Liver (tissue), 3 donors: ENCODE measurements around the gene PRSS16.

ENCODE experiments used
- ATF3 ChIP-seq: IDR thresholded peaks from 2 replicates; pipeline ENCODE4 v1.6.1; 2016; ENCODE audit warnings: antibody characterized with exemption
- CTCF ChIP-seq: fragments of 150-350 bp; IDR thresholded peaks from 2 replicates; pipeline ENCODE4 v1.5.1; 2017; ENCODE audit warnings: improper control_type of control experiment, low read depth, low read length; ENCODE audit not compliant: missing input control
- FOXA1 ChIP-seq: IDR thresholded peaks from 2 replicates; pipeline ENCODE4 v1.6.1; 2016; ENCODE audit warnings: antibody characterized with exemption
- GABPA ChIP-seq, 2 donors: IDR thresholded peaks in 1 of 2; conservative IDR thresholded peaks in 1 of 2; 2 replicates each; pipeline ENCODE4 v1.6.1; 2016; ENCODE audit warnings: antibody characterized with exemption in 2 of 2, mild to moderate bottlenecking in 1 of 2, moderate library complexity in 1 of 2
- JUND ChIP-seq, 2 donors: IDR thresholded peaks; 2 replicates each; pipeline ENCODE4 v1.6.1; 2016; ENCODE audit warnings: antibody characterized with exemption in 2 of 2
- MAX ChIP-seq: IDR thresholded peaks from 2 replicates; pipeline ENCODE4 v1.6.1; 2016; ENCODE audit warnings: antibody characterized with exemption
- RAD21 ChIP-seq, 2 donors: IDR thresholded peaks; 2 replicates each; pipeline ENCODE4 v1.6.1; 2016; ENCODE audit warnings: antibody characterized with exemption in 2 of 2, mild to moderate bottlenecking in 2 of 2
- REST ChIP-seq: IDR thresholded peaks from 2 replicates; pipeline ENCODE4 v1.6.1; 2016; ENCODE audit warnings: antibody characterized with exemption, mild to moderate bottlenecking
- RXRA ChIP-seq, 2 donors: IDR thresholded peaks; 2 replicates each; pipeline ENCODE4 v1.6.1; 2017 to 2018; ENCODE audit warnings: antibody characterized with exemption in 2 of 2, mild to moderate bottlenecking in 1 of 2
- TAF1 ChIP-seq: conservative IDR thresholded peaks from 2 replicates; pipeline ENCODE4 v1.6.1; 2016; ENCODE audit warnings: antibody characterized with exemption, mild to moderate bottlenecking
- donor health status: healthy.
- donor health status: healthy.

GRCh38 chr6:27250277-27251111, 3.0 kb downstream of the PRSS16 start:
- TF ChIP-seq CTCF (no peak), TAF1 (no peak), RAD21 (IDR thresholded peaks at IDR 0.05) (no peak), ATF3 (no peak), RXRA (IDR thresholded peaks at IDR 0.05) (no peak), GABPA (IDR thresholded peaks at IDR 0.05 in 1 of 2, conservative IDR thresholded peaks at IDR 0.05 in 1 of 2) (no peak), FOXA1 (no peak), REST (no peak), MAX (no peak), JUND (IDR thresholded peaks at IDR 0.05) (no peak)
